Measurements from ENCODE around the gene TTI1. TPM values are rescaled to one million over a fixed set of nuclear protein-coding genes. Genes with fewer than 3 reads are reported as not detected.

The TTI1 gene
- total and polyA plus RNA-seq, 2 experiments from 2014 or later: 15.1 TPM

DNA sequence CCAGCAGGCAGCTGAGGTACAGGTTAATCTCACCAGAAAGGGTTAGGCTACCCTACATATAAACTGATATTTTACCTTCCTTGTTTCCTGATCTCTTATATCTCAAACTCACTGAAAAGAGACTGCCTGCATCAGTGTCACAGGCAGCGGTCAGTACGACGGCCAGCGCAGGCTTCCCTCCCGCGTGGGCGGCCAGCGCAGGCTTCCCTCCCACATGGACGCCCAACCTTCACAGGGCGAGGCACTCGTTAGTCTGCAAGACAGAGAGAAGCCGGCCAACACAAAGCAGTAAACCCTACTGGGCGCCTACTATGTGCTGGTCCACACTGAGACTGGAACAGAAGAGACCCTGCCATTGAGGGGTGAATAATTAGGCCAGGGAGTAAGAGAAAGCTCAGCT, 33.0 kb downstream of the TTI1 start:
- Histone ChIP-seq H3K9me2 (replicated peaks; ENCODE audit: insufficient read depth) (no peaks in the 10 kb centered on the region), H3K4me1 (ENCODE audit: insufficient read depth) (peaks cover 2% of the 10 kb centered on the region), H3K4me3 (no peak overlapping the region), H3K79me2 (no peaks in the 10 kb centered on the region), H4K20me1 (ENCODE audit: insufficient read depth, poor library complexity, severe bottlenecking) (no peaks in the 10 kb centered on the region), H3K27me3 (no peaks in the 10 kb centered on the region), H3K27ac (no peak overlapping the region), H3K9me3 (ENCODE audit: low read depth) (no peaks in the 10 kb centered on the region), H2AFZ (no peak overlapping the region), H3K4me2 (no peak overlapping the region), H3K36me3 (replicated peaks; ENCODE audit: insufficient read depth, low read depth) (no peaks in the 10 kb centered on the region)
- no peak for DNase-seq (ENCODE audit: low spot score)
- TF ChIP-seq, protein P1, sequence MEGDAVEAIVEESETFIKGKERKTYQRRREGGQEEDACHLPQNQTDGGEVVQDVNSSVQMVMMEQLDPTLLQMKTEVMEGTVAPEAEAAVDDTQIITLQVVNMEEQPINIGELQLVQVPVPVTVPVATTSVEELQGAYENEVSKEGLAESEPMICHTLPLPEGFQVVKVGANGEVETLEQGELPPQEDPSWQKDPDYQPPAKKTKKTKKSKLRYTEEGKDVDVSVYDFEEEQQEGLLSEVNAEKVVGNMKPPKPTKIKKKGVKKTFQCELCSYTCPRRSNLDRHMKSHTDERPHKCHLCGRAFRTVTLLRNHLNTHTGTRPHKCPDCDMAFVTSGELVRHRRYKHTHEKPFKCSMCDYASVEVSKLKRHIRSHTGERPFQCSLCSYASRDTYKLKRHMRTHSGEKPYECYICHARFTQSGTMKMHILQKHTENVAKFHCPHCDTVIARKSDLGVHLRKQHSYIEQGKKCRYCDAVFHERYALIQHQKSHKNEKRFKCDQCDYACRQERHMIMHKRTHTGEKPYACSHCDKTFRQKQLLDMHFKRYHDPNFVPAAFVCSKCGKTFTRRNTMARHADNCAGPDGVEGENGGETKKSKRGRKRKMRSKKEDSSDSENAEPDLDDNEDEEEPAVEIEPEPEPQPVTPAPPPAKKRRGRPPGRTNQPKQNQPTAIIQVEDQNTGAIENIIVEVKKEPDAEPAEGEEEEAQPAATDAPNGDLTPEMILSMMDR (IDR thresholded peaks at IDR 0.05; ENCODE audit: poor library complexity): no peak
- TF ChIP-seq EZH2 (IDR thresholded peaks at IDR 0.05; ENCODE audit: borderline replicate concordance): no peak
- no peak for TF ChIP-seq EZH2phosphoT487 (IDR thresholded peaks at IDR 0.05; ENCODE audit: low read depth, severe bottlenecking, unreplicated experiment)
- WGBS (ENCODE audit: low lambda C conversion rate, missing lambda C conversion rate): 94% methylated on average over 13 of the region's 13 CpGs

DNA sequence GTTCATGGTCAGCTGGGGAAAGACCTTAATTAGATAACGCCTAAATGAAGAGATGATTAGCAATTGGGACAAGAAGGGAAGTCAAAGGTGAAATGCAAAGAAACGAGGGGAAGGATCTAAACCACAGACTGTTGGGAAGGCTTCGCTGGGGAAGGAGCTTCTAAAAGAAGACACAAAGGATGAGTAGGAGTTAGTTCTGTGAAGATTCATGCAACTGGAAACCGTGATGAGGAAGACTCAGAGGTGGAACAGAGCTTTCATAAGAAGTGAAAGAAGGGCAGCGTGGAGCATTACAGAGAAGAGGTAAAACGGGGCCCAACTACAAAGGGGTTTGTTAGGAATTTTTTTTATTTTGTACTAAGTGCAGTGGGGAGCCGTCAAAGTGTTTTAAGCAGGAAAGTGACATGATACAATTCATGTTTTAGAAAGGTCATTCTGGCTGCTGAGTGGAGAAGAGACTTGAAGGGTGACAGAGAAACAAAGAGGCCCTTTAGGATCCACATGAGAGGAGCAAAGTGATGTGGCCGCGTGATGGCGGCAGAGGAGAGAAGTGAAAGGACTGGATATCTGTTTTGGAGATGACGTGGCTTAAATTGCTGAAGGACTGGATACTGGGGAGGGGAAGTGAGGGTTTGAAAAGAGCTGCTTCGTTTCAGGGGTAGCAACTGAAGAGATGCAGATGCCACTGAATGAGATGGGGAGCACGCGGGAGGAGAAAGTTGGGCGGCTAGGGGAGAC, 33.6 kb downstream of the TTI1 start:
- DNase-seq (ENCODE audit: low spot score): no peak
- no peaks in the 10 kb centered on the region for H4K20me1 ChIP-seq (ENCODE audit: insufficient read depth, poor library complexity, severe bottlenecking)
- H3K36me3 ChIP-seq (replicated peaks; ENCODE audit: insufficient read depth, low read depth): no peaks in the 10 kb centered on the region
- H3K4me1 ChIP-seq (ENCODE audit: insufficient read depth): peaks cover 8% of the 10 kb centered on the region
- H3K4me2 ChIP-seq: no peak overlapping the region
- no peak overlapping the region for H3K4me3 ChIP-seq
- no peak overlapping the region for H2AFZ ChIP-seq
- H3K9me2 ChIP-seq (replicated peaks; ENCODE audit: insufficient read depth): no peaks in the 10 kb centered on the region
- H3K9me3 ChIP-seq (ENCODE audit: low read depth): no peaks in the 10 kb centered on the region
- no peaks in the 10 kb centered on the region for H3K27me3 ChIP-seq
- WGBS (ENCODE audit: low lambda C conversion rate, missing lambda C conversion rate): 95% methylated on average over 15 of the region's 15 CpGs
- no peak overlapping the region for H3K27ac ChIP-seq
- H3K79me2 ChIP-seq: no peaks in the 10 kb centered on the region
- TF ChIP-seq, protein P1 (IDR thresholded peaks at IDR 0.05; ENCODE audit: poor library complexity): no peak
- TF ChIP-seq EZH2phosphoT487 (IDR thresholded peaks at IDR 0.05; ENCODE audit: low read depth, severe bottlenecking, unreplicated experiment) (no peak), EZH2 (IDR thresholded peaks at IDR 0.05; ENCODE audit: borderline replicate concordance) (no peak)

DNA sequence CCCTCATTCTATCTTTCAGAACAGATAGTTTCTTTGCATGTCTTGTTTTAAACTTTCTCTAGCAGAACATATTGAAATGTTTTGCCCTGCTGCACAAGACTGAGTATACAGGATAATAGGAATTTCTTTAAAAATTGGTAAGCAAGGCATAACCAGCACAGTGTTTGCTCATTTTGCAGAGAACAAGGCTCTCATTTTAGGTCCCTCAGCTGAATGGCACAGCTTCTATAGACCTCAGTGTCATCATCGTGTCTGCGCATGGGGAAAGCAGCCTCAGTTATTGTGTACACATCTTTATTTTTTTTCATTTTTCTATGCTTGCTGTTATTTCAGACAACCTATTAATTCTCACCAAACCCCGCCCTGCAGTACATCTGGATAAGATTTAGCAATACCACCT, 35.7 kb downstream of the TTI1 start:
- Histone ChIP-seq H2AFZ (no peak overlapping the region), H3K4me3 (no peak overlapping the region), H4K20me1 (ENCODE audit: insufficient read depth, poor library complexity, severe bottlenecking) (no peaks in the 10 kb centered on the region), H3K36me3 (replicated peaks; ENCODE audit: insufficient read depth, low read depth) (no peaks in the 10 kb centered on the region), H3K9me2 (replicated peaks; ENCODE audit: insufficient read depth) (no peaks in the 10 kb centered on the region), H3K79me2 (no peaks in the 10 kb centered on the region), H3K27me3 (no peaks in the 10 kb centered on the region), H3K9me3 (ENCODE audit: low read depth) (no peaks in the 10 kb centered on the region), H3K27ac (no peak overlapping the region), H3K4me1 (ENCODE audit: insufficient read depth) (peaks cover 20% of the 10 kb centered on the region), H3K4me2 (no peak overlapping the region)
- TF ChIP-seq, protein P1 (IDR thresholded peaks at IDR 0.05; ENCODE audit: poor library complexity): no peak
- TF ChIP-seq EZH2phosphoT487 (IDR thresholded peaks at IDR 0.05; ENCODE audit: low read depth, severe bottlenecking, unreplicated experiment) (no peak), EZH2 (IDR thresholded peaks at IDR 0.05; ENCODE audit: borderline replicate concordance) (no peak)
- 92% methylated on average over 3 of the region's 3 CpGs for WGBS (ENCODE audit: low lambda C conversion rate, missing lambda C conversion rate)
- DNase-seq (ENCODE audit: low spot score): no peak

All from hepatocyte (in vitro differentiated cells).